Neural progenitor cell (in vitro differentiated cells): ENCODE data around the gene AUP1. TPM values are rescaled to one million over a fixed set of nuclear protein-coding genes. Genes with fewer than 3 reads are reported as not detected.
A peak's percentile ranks its signal among the peaks of the same experiment; 100 is the strongest.

Source experiments
- DNase-seq: peaks from one replicate; pipeline ENCODE4 v3.0.0-alpha.2; 2016; ENCODE audit warnings: low spot score
- H2AFZ ChIP-seq: fragments of 200-600 bp; sonication (generic); replicated peaks from 2 replicates; pipeline ENCODE4 v1.6.1; 2016; ENCODE audit warnings: antibody characterized with exemption
- H3F3A ChIP-seq: fragments of 200-600 bp; sonication (generic); 2 replicates; pipeline ENCODE4 v1.6.1; 2016; ENCODE audit warnings: antibody characterized with exemption, low read depth
- H3K27ac ChIP-seq: fragments of 200-600 bp; sonication (generic); 2 replicates; pipeline ENCODE4 v1.5.1; 2016; ENCODE audit warnings: mild to moderate bottlenecking
- H3K27me3 ChIP-seq: fragments of 200-600 bp; sonication (generic); 2 replicates; pipeline ENCODE4 v1.6.1; 2016; ENCODE audit warnings: mild to moderate bottlenecking, moderate library complexity
- H3K36me3 ChIP-seq: fragments of 200-600 bp; sonication (generic); 2 replicates; pipeline ENCODE4 v1.5.1; 2016
- H3K4me1 ChIP-seq: fragments of 200-600 bp; sonication (generic); 2 replicates; pipeline ENCODE4 v1.6.1; 2016; ENCODE audit warnings: mixed run types
- H3K4me2 ChIP-seq: fragments of 200-600 bp; sonication (generic); 2 replicates; pipeline ENCODE4 v1.6.1; 2016
- H3K4me3 ChIP-seq: fragments of 200-600 bp; sonication (generic); 2 replicates; pipeline ENCODE4 v1.5.1; 2016
- H3K79me2 ChIP-seq: fragments of 200-600 bp; sonication (generic); 2 replicates; pipeline ENCODE4 v1.6.1; 2016; ENCODE audit warnings: low read depth
- H3K9ac ChIP-seq: fragments of 200-600 bp; sonication (generic); 2 replicates; pipeline ENCODE4 v1.6.1; 2016
- H3K9me3 ChIP-seq: fragments of 200-600 bp; sonication (generic); 2 replicates; pipeline ENCODE4 v1.5.1; 2016; ENCODE audit warnings: low read depth
- H4K20me1 ChIP-seq: fragments of 200-600 bp; sonication (generic); 2 replicates; pipeline ENCODE4 v1.6.1; 2016; ENCODE audit warnings: low read depth
- H3K27ac Mint-ChIP-seq: 3 replicates; pipeline ENCODE4 v1.8.0; 2021; ENCODE audit warnings: mixed read lengths
- H3K27me3 Mint-ChIP-seq: 2 replicates; pipeline ENCODE4 v1.8.0; 2022; ENCODE audit warnings: low read depth, mild to moderate bottlenecking, inconsistent platforms, moderate library complexity, mixed read lengths; ENCODE audit not compliant: insufficient read depth
- H3K36me3 Mint-ChIP-seq: 3 replicates; pipeline ENCODE4 v1.8.0; 2021; ENCODE audit warnings: mixed read lengths
- H3K4me1 Mint-ChIP-seq: 3 replicates; pipeline ENCODE4 v1.8.0; 2021; ENCODE audit warnings: mixed read lengths
- H3K4me3 Mint-ChIP-seq: 3 replicates; pipeline ENCODE4 v1.8.0; 2021; ENCODE audit warnings: mild to moderate bottlenecking, moderate library complexity, mixed read lengths
- H3K9me3 Mint-ChIP-seq: 3 replicates; pipeline ENCODE4 v1.8.0; 2020; ENCODE audit warnings: mixed read lengths
- CTCF ChIP-seq: fragments of 200-600 bp; sonication (generic); IDR thresholded peaks from 2 replicates; pipeline ENCODE4 v1.5.1; 2017; ENCODE audit warnings: antibody characterized with exemption, mild to moderate bottlenecking
- EZH2 ChIP-seq: fragments of 200-600 bp; sonication (generic); IDR thresholded peaks from 2 replicates; pipeline ENCODE4 v1.6.1; 2017; ENCODE audit warnings: antibody characterized with exemption, mild to moderate bottlenecking, moderate library complexity
- EZH2phosphoT487 ChIP-seq: fragments of 200-600 bp; sonication (generic); IDR thresholded peaks from 2 replicates; pipeline ENCODE4 v1.6.1; 2017; ENCODE audit warnings: antibody characterized with exemption
- total RNA-seq: library from RNA; depleted of rRNA; stranded (reverse); fragments of >200 nt; gene quantifications from 2 replicates; pipeline ENCODE4 v1.2.3, GENCODE V29; 2015; ENCODE audit warnings: low replicate concordance

Gene AUP1
- total RNA-seq, 1 donor from 2014 or later, result 47.9 TPM

GRCh38 chr2:74515981-74516633 is 13.4 kb downstream of the AUP1 start:
- Histone ChIP-seq H3K27ac (no peak overlapping the region), H3K79me2 (no peaks in the 10 kb centered on the region), H3K4me1 (peaks cover 21% of the 10 kb centered on the region), H2AFZ (peak overlapping the region; percentile 74), H3K9me3 (no peaks in the 10 kb centered on the region), H4K20me1 (peaks cover 26% of the 10 kb centered on the region), H3F3A (peaks cover 34% of the 10 kb centered on the region), H3K27me3 (peaks cover 100% of the 10 kb centered on the region), H3K4me3 (peak overlapping the region; percentile 25), H3K9ac (no peak overlapping the region), H3K36me3 (no peaks in the 10 kb centered on the region), H3K4me2 (peak overlapping the region; percentile 69)
- Mint-ChIP-seq H3K27me3 (peaks cover 77% of the 10 kb centered on the region), H3K4me1 (peaks cover 19% of the 10 kb centered on the region), H3K9me3 (peaks cover 8% of the 10 kb centered on the region), H3K4me3 (peak overlapping the region; percentile 55), H3K27ac (no peak overlapping the region), H3K36me3 (peaks cover 5% of the 10 kb centered on the region)
- TF ChIP-seq EZH2phosphoT487, result peak; percentile 80
- TF ChIP-seq EZH2, result peak; percentile 86
- TF ChIP-seq CTCF, result no peak
- DNase-seq, result peak; percentile 82

- Histone ChIP-seq H3K9ac (no peak overlapping the region), H3K79me2 (no peaks in the 10 kb centered on the region), H3F3A (peaks cover 34% of the 10 kb centered on the region), H3K4me2 (peak overlapping the region; percentile 69), H4K20me1 (peaks cover 26% of the 10 kb centered on the region), H3K27ac (no peak overlapping the region), H3K27me3 (peaks cover 100% of the 10 kb centered on the region), H3K4me1 (peaks cover 21% of the 10 kb centered on the region), H3K36me3 (no peaks in the 10 kb centered on the region), H2AFZ (peak overlapping the region; percentile 74), H3K4me3 (peak overlapping the region; percentile 32), H3K9me3 (no peaks in the 10 kb centered on the region)
- H3K9me3 Mint-ChIP-seq, result peaks cover 10% of the 10 kb centered on the region
- DNase-seq, result peak; percentile 55
- H3K36me3 Mint-ChIP-seq, result peaks cover 5% of the 10 kb centered on the region
- H3K4me3 Mint-ChIP-seq, result peak overlapping the region; percentile 70
- H3K4me1 Mint-ChIP-seq, result peaks cover 19% of the 10 kb centered on the region
- H3K27me3 Mint-ChIP-seq, result peaks cover 81% of the 10 kb centered on the region
- TF ChIP-seq CTCF, result no peak
- TF ChIP-seq EZH2, result peak; percentile 95
- peak; percentile 96 for TF ChIP-seq EZH2phosphoT487
- no peak overlapping the region for H3K27ac Mint-ChIP-seq
Observed at GRCh38 chr2:74515271-74515980, 14.1 kb downstream of the AUP1 start.

- no peaks in the 10 kb centered on the region for H3K36me3 ChIP-seq
- Mint-ChIP-seq H3K4me1 (peaks cover 19% of the 10 kb centered on the region), H3K4me3 (peak within 1 kb of the TSS; percentile 70), H3K27me3 (peaks cover 79% of the 10 kb centered on the region), H3K27ac (no peak within 1 kb of the TSS), H3K9me3 (peaks cover 10% of the 10 kb centered on the region), H3K36me3 (peaks cover 5% of the 10 kb centered on the region)
- no peak within 1 kb of the TSS for H3K9ac ChIP-seq
- H3K9me3 ChIP-seq, result no peaks in the 10 kb centered on the region
- peak within 1 kb of the TSS; percentile 32 for H3K4me3 ChIP-seq
- peaks cover 100% of the 10 kb centered on the region for H3K27me3 ChIP-seq
- peaks cover 21% of the 10 kb centered on the region for H3K4me1 ChIP-seq
- H3F3A ChIP-seq, result peaks cover 41% of the 10 kb centered on the region
- peak; percentile 66 for DNase-seq
- H3K27ac ChIP-seq, result no peak within 1 kb of the TSS
- TF ChIP-seq CTCF, result no peak
- peak; percentile 88 for TF ChIP-seq EZH2phosphoT487
- peak; percentile 85 for TF ChIP-seq EZH2
- no peak within 1 kb of the TSS for H2AFZ ChIP-seq
- H4K20me1 ChIP-seq, result peaks cover 26% of the 10 kb centered on the region
- no peaks in the 10 kb centered on the region for H3K79me2 ChIP-seq
- peak within 1 kb of the TSS; percentile 73 for H3K4me2 ChIP-seq
Observed at GRCh38 chr2:74514368-74515270, 14.9 kb downstream of the AUP1 start, which contains the start of gene TLX2. TLX2 (plus strand) TSS chr2:74514450; CDS start chr2:74514807, 357 bp downstream.
